WTC11 (cell line): ENCODE measurements around the gene RBM44. TPM values are rescaled to one million over a fixed set of nuclear protein-coding genes. Genes with fewer than 3 reads are reported as not detected.

ENCODE experiments used
- ATAC-seq: fragments of 200-7000 bp; cut with Tn5 transposase; 2 replicates; pipeline ENCODE4 v1.10.0; 2021; ENCODE audit warnings: mild to moderate bottlenecking, moderate library complexity
- CTCF ChIA-PET: fragments of 300-600 bp; sonication (Branson Sonifier 250); formaldehyde crosslinking; loops from one replicate; lab custom pipeline; 2021; ENCODE audit warnings: antibody characterized with exemption; lab: Charles Lee
- POLR2A ChIA-PET: fragments of 350-600 bp; sonication (Branson Sonifier 250); formaldehyde crosslinking; loops from one replicate; lab custom pipeline; 2021; ENCODE audit warnings: antibody characterized with exemption; lab: Charles Lee
- DNase-seq: peaks from one replicate; pipeline ENCODE4 v3.0.0; 2021; ENCODE audit warnings: low spot score
- H3K27ac Mint-ChIP-seq: 2 replicates; pipeline ENCODE4 v1.8.0; 2021; ENCODE audit warnings: mixed read lengths
- H3K27me3 Mint-ChIP-seq: 2 replicates; pipeline ENCODE4 v1.8.0; 2021; ENCODE audit warnings: low read depth, mild to moderate bottlenecking, moderate library complexity, mixed read lengths
- H3K36me3 Mint-ChIP-seq: 2 replicates; pipeline ENCODE4 v1.8.0; 2021; ENCODE audit warnings: mixed read lengths
- H3K4me1 Mint-ChIP-seq: 2 replicates; pipeline ENCODE4 v1.8.0; 2022; ENCODE audit warnings: mixed read lengths
- H3K4me3 Mint-ChIP-seq: 2 replicates; pipeline ENCODE4 v1.8.0; 2021; ENCODE audit warnings: mild to moderate bottlenecking, moderate library complexity, mixed read lengths
- H3K9me3 Mint-ChIP-seq: 2 replicates; pipeline ENCODE4 v1.8.0; 2021; ENCODE audit warnings: mixed read lengths
- ELF4 ChIP-seq: sonication (generic); formaldehyde crosslinking; IDR thresholded peaks from 2 replicates; pipeline ENCODE4 v1.8.1; 2022; ENCODE audit warnings: low read depth, mild to moderate bottlenecking, moderate library complexity, missing genetic modification reagents
- EMX1 ChIP-seq: fragments of 250-450 bp; sonication (Bioruptor Pico); IDR thresholded peaks from 2 replicates; pipeline ENCODE4 v1.8.0; 2021; ENCODE audit warnings: mild to moderate bottlenecking
- FOXP4 ChIP-seq: sonication (generic); formaldehyde crosslinking; IDR thresholded peaks from 2 replicates; pipeline ENCODE4 v1.8.0; 2022; ENCODE audit warnings: mild to moderate bottlenecking, missing genetic modification reagents
- GABPB1 ChIP-seq: sonication (generic); formaldehyde crosslinking; IDR thresholded peaks from 2 replicates; pipeline ENCODE4 v1.8.1; 2023; ENCODE audit warnings: mild to moderate bottlenecking, missing genetic modification reagents
- HMGXB4 ChIP-seq: sonication (generic); formaldehyde crosslinking; IDR thresholded peaks from 2 replicates; pipeline ENCODE4 v1.8.1; 2023; ENCODE audit warnings: mild to moderate bottlenecking, moderate library complexity, missing genetic modification reagents
- KAT7 ChIP-seq: sonication (generic); formaldehyde crosslinking; IDR thresholded peaks from 2 replicates; pipeline ENCODE4 v1.8.1; 2023; ENCODE audit warnings: missing genetic modification reagents, mild to moderate bottlenecking, borderline replicate concordance
- MYBL2 ChIP-seq: sonication (generic); formaldehyde crosslinking; IDR thresholded peaks from 2 replicates; pipeline ENCODE4 v1.8.1; 2023; ENCODE audit warnings: mild to moderate bottlenecking, moderate library complexity, missing genetic modification reagents
- NFE2L1 ChIP-seq: sonication (generic); formaldehyde crosslinking; IDR thresholded peaks from 2 replicates; pipeline ENCODE4 v1.8.1; 2023; ENCODE audit warnings: missing genetic modification reagents
- RORB ChIP-seq: fragments of 250-450 bp; sonication (Bioruptor Pico); IDR thresholded peaks from 2 replicates; pipeline ENCODE4 v1.9.0; 2021; ENCODE audit warnings: mild to moderate bottlenecking
- SMAD3 ChIP-seq: sonication (generic); formaldehyde crosslinking; IDR thresholded peaks from 2 replicates; pipeline ENCODE4 v1.8.0; 2022; ENCODE audit warnings: missing genetic modification reagents, mild to moderate bottlenecking, borderline replicate concordance
- SMAD4 ChIP-seq: sonication (generic); formaldehyde crosslinking; IDR thresholded peaks from 2 replicates; pipeline ENCODE4 v1.8.0; 2022; ENCODE audit warnings: mild to moderate bottlenecking, missing genetic modification reagents
- SOX15 ChIP-seq: fragments of 250-450 bp; sonication (Bioruptor Pico); IDR thresholded peaks from 2 replicates; pipeline ENCODE4 v1.9.0; 2021; ENCODE audit warnings: mild to moderate bottlenecking
- TCF7 ChIP-seq: sonication (generic); formaldehyde crosslinking; IDR thresholded peaks from 2 replicates; pipeline ENCODE4 v1.8.0; 2022; ENCODE audit warnings: mild to moderate bottlenecking, low read depth, missing genetic modification reagents, moderate library complexity
- ZBTB21 ChIP-seq: sonication (generic); formaldehyde crosslinking; IDR thresholded peaks from 2 replicates; pipeline ENCODE4 v1.8.1; 2023; ENCODE audit warnings: mild to moderate bottlenecking, missing genetic modification reagents, borderline replicate concordance
- ZNF138 ChIP-seq: sonication (generic); formaldehyde crosslinking; conservative IDR thresholded peaks from 2 replicates; pipeline ENCODE4 v1.8.1; 2022; ENCODE audit warnings: mild to moderate bottlenecking, moderate library complexity, missing genetic modification reagents
- ZNF396 ChIP-seq: fragments of 250-450 bp; sonication (Bioruptor Pico); IDR thresholded peaks from 2 replicates; pipeline ENCODE4 v1.8.0; 2021; ENCODE audit warnings: mild to moderate bottlenecking, moderate library complexity, borderline replicate concordance
- ZNF416 ChIP-seq: fragments of 250-450 bp; sonication (Bioruptor Pico); IDR thresholded peaks from 2 replicates; pipeline ENCODE4 v1.9.0; 2021; ENCODE audit warnings: mild to moderate bottlenecking, inconsistent platforms
- total RNA-seq: library from RNA; stranded (reverse); gene quantifications from 3 replicates; pipeline ENCODE4 v1.2.3, GENCODE V29; 2021
- TF ChIP-seq, protein P1 (sequence below): sonication (generic); formaldehyde crosslinking; IDR thresholded peaks from 2 replicates; pipeline ENCODE4 v1.8.0; 2022; ENCODE audit warnings: mild to moderate bottlenecking, missing genetic modification reagents
- TF ChIP-seq, protein P2 (sequence below): sonication (generic); formaldehyde crosslinking; IDR thresholded peaks from 2 replicates; pipeline ENCODE4 v1.8.1; 2023; ENCODE audit warnings: mild to moderate bottlenecking, missing genetic modification reagents, moderate library complexity
- TF ChIP-seq, protein P3 (sequence below): sonication (generic); formaldehyde crosslinking; IDR thresholded peaks from 2 replicates; pipeline ENCODE4 v1.8.0; 2022; ENCODE audit warnings: missing genetic modification reagents

Gene RBM44
- total RNA-seq, 1 experiment from 2014 or later: 1.3 TPM

- DNase-seq (no peak), ATAC-seq (no peak)
- Mint-ChIP-seq H3K4me3 (no peak overlapping the region), H3K9me3 (peaks cover 3% of the 10 kb centered on the region; the same call in 1 of the 2 replicates), H3K27ac (no peak overlapping the region), H3K36me3 (no peaks in the 10 kb centered on the region), H3K27me3 (no peaks in the 10 kb centered on the region), H3K4me1 (no peaks in the 10 kb centered on the region)
- POLR2A ChIA-PET: no interaction called here
- CTCF ChIA-PET: interaction anchor here (1.1 kb wide), 1 partner anchor 71 kb away, joined by 4 read pairs; no protein-coding TSS in a partner anchor
- TF ChIP-seq, protein P1, sequence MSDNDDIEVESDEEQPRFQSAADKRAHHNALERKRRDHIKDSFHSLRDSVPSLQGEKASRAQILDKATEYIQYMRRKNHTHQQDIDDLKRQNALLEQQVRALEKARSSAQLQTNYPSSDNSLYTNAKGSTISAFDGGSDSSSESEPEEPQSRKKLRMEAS (CRISPR knock-in tag): no peak
- TF ChIP-seq MYBL2 (CRISPR knock-in tag): no peak
- TF ChIP-seq TCF7 (CRISPR knock-in tag): no peak
- no peak for TF ChIP-seq ZNF138 (CRISPR knock-in tag)
- TF ChIP-seq NFE2L1: no peak
These were observed 86.7 kb downstream of the RBM44 start for GRCh38 chr2:237885111-237885930.

- no peak overlapping the region for H3K4me3 Mint-ChIP-seq
These were observed 87.5 kb downstream of the RBM44 start for GRCh38 chr2:237885931-237886684.

More at GRCh38 chr2:237885931-237886684, 87.5 kb downstream of the RBM44 start:
- H3K36me3 Mint-ChIP-seq: no peaks in the 10 kb centered on the region
- no peak; the same call in 1 of the 2 replicates for ATAC-seq
- POLR2A ChIA-PET: no interaction called here
- TF ChIP-seq, protein P2, sequence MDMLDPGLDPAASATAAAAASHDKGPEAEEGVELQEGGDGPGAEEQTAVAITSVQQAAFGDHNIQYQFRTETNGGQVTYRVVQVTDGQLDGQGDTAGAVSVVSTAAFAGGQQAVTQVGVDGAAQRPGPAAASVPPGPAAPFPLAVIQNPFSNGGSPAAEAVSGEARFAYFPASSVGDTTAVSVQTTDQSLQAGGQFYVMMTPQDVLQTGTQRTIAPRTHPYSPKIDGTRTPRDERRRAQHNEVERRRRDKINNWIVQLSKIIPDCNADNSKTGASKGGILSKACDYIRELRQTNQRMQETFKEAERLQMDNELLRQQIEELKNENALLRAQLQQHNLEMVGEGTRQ (CRISPR knock-in tag): no peak
- TF ChIP-seq GABPB1: no peak
- TF ChIP-seq RORB: no peak
- TF ChIP-seq ELF4: no peak
- no peak for TF ChIP-seq ZNF396 (CRISPR knock-in tag)
- no peak for TF ChIP-seq SMAD4
- TF ChIP-seq SOX15 (CRISPR knock-in tag): no peak
- TF ChIP-seq FOXP4: no peak
- TF ChIP-seq ZBTB21: no peak
- TF ChIP-seq SMAD3 (CRISPR knock-in tag): no peak
- TF ChIP-seq, protein P1 (CRISPR knock-in tag): no peak
- no peak for TF ChIP-seq HMGXB4 (CRISPR knock-in tag)
- TF ChIP-seq, protein P3, sequence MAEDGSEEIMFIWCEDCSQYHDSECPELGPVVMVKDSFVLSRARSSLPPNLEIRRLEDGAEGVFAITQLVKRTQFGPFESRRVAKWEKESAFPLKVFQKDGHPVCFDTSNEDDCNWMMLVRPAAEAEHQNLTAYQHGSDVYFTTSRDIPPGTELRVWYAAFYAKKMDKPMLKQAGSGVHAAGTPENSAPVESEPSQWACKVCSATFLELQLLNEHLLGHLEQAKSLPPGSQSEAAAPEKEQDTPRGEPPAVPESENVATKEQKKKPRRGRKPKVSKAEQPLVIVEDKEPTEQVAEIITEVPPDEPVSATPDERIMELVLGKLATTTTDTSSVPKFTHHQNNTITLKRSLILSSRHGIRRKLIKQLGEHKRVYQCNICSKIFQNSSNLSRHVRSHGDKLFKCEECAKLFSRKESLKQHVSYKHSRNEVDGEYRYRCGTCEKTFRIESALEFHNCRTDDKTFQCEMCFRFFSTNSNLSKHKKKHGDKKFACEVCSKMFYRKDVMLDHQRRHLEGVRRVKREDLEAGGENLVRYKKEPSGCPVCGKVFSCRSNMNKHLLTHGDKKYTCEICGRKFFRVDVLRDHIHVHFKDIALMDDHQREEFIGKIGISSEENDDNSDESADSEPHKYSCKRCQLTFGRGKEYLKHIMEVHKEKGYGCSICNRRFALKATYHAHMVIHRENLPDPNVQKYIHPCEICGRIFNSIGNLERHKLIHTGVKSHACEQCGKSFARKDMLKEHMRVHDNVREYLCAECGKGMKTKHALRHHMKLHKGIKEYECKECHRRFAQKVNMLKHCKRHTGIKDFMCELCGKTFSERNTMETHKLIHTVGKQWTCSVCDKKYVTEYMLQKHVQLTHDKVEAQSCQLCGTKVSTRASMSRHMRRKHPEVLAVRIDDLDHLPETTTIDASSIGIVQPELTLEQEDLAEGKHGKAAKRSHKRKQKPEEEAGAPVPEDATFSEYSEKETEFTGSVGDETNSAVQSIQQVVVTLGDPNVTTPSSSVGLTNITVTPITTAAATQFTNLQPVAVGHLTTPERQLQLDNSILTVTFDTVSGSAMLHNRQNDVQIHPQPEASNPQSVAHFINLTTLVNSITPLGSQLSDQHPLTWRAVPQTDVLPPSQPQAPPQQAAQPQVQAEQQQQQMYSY (CRISPR knock-in tag): no peak
- TF ChIP-seq EMX1 (CRISPR knock-in tag): no peak
- TF ChIP-seq ZNF416 (CRISPR knock-in tag): no peak
- TF ChIP-seq KAT7 (CRISPR knock-in tag): no peak
- TF ChIP-seq, all 79 proteins: peak for 0
- peaks cover 2% of the 10 kb centered on the region; the same call in 1 of the 2 replicates for H3K9me3 Mint-ChIP-seq
- no peak overlapping the region for H3K27ac Mint-ChIP-seq
- H3K4me1 Mint-ChIP-seq: no peaks in the 10 kb centered on the region
- no peak for DNase-seq
- no peaks in the 10 kb centered on the region for H3K27me3 Mint-ChIP-seq
- CTCF ChIA-PET: interaction anchor here (1.1 kb wide), 1 partner anchor 70 kb away, joined by 4 read pairs; no protein-coding TSS in a partner anchor
